ENCODE measurements around the gene PDZRN3.

DNA sequence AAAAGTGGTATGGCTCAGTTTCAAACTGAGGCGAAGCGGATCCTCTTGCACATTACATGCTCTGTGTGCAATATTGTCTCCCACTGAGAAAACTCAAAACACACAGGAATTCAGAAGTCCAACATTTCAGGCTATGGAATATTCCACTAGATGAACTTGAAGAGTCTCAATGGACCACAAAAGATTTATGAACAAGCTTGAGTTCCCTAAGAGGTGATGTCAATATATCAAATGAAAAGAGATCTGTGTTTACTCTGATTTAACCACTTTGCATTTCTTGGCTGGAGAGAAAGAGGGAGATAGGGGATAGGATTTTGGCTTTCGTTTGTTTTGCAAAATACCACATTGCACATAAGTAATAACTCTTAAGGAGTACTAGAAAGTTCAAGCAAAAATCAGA, 20.3 kb downstream of the PDZRN3 start:
- TF ChIP-seq SIN3A (IDR thresholded peaks at IDR 0.05; ENCODE audit: borderline replicate concordance, insufficient read depth, low read length) (no peak), POLR2AphosphoS5 (IDR thresholded peaks at IDR 0.05; ENCODE audit: low read depth, low read length) (no peak), FOXP2 (optimal IDR thresholded peaks at IDR 0.05; ENCODE audit: borderline replicate concordance, extremely low read depth, extremely low read length, insufficient read depth) (no peak)
- TF ChIP-seq, protein P1, sequence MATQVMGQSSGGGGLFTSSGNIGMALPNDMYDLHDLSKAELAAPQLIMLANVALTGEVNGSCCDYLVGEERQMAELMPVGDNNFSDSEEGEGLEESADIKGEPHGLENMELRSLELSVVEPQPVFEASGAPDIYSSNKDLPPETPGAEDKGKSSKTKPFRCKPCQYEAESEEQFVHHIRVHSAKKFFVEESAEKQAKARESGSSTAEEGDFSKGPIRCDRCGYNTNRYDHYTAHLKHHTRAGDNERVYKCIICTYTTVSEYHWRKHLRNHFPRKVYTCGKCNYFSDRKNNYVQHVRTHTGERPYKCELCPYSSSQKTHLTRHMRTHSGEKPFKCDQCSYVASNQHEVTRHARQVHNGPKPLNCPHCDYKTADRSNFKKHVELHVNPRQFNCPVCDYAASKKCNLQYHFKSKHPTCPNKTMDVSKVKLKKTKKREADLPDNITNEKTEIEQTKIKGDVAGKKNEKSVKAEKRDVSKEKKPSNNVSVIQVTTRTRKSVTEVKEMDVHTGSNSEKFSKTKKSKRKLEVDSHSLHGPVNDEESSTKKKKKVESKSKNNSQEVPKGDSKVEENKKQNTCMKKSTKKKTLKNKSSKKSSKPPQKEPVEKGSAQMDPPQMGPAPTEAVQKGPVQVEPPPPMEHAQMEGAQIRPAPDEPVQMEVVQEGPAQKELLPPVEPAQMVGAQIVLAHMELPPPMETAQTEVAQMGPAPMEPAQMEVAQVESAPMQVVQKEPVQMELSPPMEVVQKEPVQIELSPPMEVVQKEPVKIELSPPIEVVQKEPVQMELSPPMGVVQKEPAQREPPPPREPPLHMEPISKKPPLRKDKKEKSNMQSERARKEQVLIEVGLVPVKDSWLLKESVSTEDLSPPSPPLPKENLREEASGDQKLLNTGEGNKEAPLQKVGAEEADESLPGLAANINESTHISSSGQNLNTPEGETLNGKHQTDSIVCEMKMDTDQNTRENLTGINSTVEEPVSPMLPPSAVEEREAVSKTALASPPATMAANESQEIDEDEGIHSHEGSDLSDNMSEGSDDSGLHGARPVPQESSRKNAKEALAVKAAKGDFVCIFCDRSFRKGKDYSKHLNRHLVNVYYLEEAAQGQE (IDR thresholded peaks at IDR 0.05; ENCODE audit: insufficient read depth in 1 of 2, low read depth in 2 of 2, low read length in 2 of 2): no peak
